Renal pelvis (tissue), 12 donors: ENCODE results near the gene ARID5A. TPM values are rescaled to one million over a fixed set of nuclear protein-coding genes. Genes with fewer than 3 reads are reported as not detected.
"Not testable (repeated sequence)": the region's sequence is repeated elsewhere in the genome, so short reads cannot be mapped to it uniquely, and the experiment has no call there.

Experiments
- DNase-seq: peaks from one replicate; pipeline ENCODE4 v3.0.0-alpha.2; 2013
- long read RNA-seq, 16 experiments: transcript quantifications; one replicate each; lab custom pipeline, GENCODE V29; 2026
- polyA plus RNA-seq, 3 donors: library from polyadenylated mRNA; unstranded; fragments of 120-200 nt; gene quantifications; one replicate each; pipeline ENCODE4 v1.2.1, GENCODE V29; 2013; ENCODE audit not compliant: insufficient read length in 3 of 3

Gene ARID5A
- 1 to 10 TPM; 4.5 to 5.4 (median 5.2) TPM for polyA plus RNA-seq
- long read RNA-seq, donor 1, partial matches to known transcripts, result 0 of 3 reads
- long read RNA-seq, donor 1, other reads (novel, unspliced or antisense), result 0 of 3 reads
- long read RNA-seq, donor 2, partial matches to known transcripts, result 0 of 3 reads
- long read RNA-seq, donor 2, other reads (novel, unspliced or antisense), result 0 of 3 reads
- long read RNA-seq, donor 3, partial matches to known transcripts, result 0 of 1 reads
- long read RNA-seq, donor 3, other reads (novel, unspliced or antisense), result 0 of 1 reads
- long read RNA-seq, donor 4, partial matches to known transcripts, result 0 of 4 reads
- long read RNA-seq, donor 4, other reads (novel, unspliced or antisense), result 0 of 4 reads
- long read RNA-seq, donor 5, partial matches to known transcripts, result 0 of 1 reads
- long read RNA-seq, donor 5, other reads (novel, unspliced or antisense), result 0 of 1 reads
- long read RNA-seq, donor 6, partial matches to known transcripts, result 0 of 1 reads
- long read RNA-seq, donor 6, other reads (novel, unspliced or antisense), result 0 of 1 reads
- long read RNA-seq, donor 7, partial matches to known transcripts, result 0 of 4 reads
- long read RNA-seq, donor 7, other reads (novel, unspliced or antisense), result 0 of 4 reads
- long read RNA-seq, donor 8, partial matches to known transcripts, result 0 of 1 reads
- long read RNA-seq, donor 8, other reads (novel, unspliced or antisense), result 0 of 1 reads
- long read RNA-seq, donor 9, partial matches to known transcripts, result 0 of 5 reads
- long read RNA-seq, donor 9, other reads (novel, unspliced or antisense), result 0 of 5 reads
- long read RNA-seq, donor 10, partial matches to known transcripts, result 0 of 1 reads
- long read RNA-seq, donor 10, other reads (novel, unspliced or antisense), result 0 of 1 reads
- long read RNA-seq, donor 11, partial matches to known transcripts, result 0 of 3 reads
- long read RNA-seq, donor 11, other reads (novel, unspliced or antisense), result 0 of 3 reads
- long read RNA-seq, donor 12, partial matches to known transcripts, result 0 of 5 reads
- long read RNA-seq, donor 12, other reads (novel, unspliced or antisense), result 0 of 5 reads
- long read RNA-seq, donor 13, partial matches to known transcripts, result 0 of 1 reads
- long read RNA-seq, donor 13, other reads (novel, unspliced or antisense), result 0 of 1 reads
- long read RNA-seq, donor 14, result 0 reads
- long read RNA-seq, donor 15, partial matches to known transcripts, result 0 of 6 reads
- long read RNA-seq, donor 15, other reads (novel, unspliced or antisense), result 0 of 6 reads
- long read RNA-seq, donor 16, partial matches to known transcripts, result 0 of 3 reads
- long read RNA-seq, donor 16, other reads (novel, unspliced or antisense), result 0 of 3 reads

DNA sequence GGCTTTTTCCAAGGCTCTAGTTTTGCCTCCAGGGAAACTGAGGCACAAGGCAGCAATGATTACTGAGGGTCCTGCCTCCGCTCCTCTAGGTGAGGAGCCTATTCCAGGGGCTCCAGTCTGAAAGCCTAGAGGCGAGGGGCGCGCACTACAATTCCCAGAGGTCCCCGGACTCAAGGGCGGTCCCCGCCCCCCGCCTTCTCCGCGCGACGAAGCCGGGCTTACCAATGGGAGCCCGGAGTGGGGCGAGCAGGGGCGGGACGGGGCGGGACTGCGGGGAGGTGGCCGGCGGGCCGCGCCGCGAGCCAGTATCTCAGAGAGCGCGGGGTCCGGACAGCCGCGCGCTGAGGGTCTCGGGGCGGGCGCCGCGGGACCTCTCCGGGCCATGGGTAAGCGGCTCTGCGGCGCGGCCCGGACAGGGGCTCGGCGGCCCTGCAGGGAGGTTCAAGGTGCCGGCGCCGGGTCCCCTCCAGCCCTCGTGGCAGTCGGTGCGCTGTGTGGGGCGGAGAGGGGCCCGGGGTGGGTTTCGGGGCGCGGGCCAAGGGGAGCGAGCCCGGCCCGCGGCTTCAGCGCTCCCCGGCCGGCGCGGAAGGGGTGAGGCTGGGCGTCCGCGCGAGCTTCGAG is at the start of gene ARID5A:
Gene ARID5A, plus strand, starts transcription at position 308 of the 621 bp plus-strand sequence. Its CDS starts 75 bp downstream, at position 383.
- peak; percentile 94 for DNase-seq

- DNase-seq, result no peak
These were observed 47.3 kb upstream of the ARID5A start for GRCh38 chr2:96489261-96489660.

DNA sequence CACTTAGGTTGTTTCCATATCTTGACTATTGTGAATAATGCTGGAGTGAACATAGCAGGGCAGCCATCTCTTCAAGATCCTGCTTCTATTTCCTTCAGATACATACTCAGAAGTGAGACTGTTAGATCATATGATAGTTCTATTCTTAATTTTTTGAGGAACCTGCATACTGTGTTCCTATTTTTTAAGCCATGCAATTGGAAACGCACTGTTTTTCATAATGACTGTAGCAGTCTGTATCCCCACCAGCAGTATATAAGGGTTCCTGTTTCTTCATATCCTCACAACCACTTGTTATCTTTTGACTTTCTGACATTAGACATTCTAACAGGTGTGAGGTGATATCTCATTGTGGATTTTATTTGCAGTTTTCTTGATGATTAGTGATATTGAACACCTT is 46.9 kb upstream of the ARID5A start:
- no peak for DNase-seq

- no peak for DNase-seq
These were observed 44.6 kb upstream of the ARID5A start for GRCh38 chr2:96491860-96492497.

- no peak for DNase-seq
These were observed 43.5 kb upstream of the ARID5A start for GRCh38 chr2:96493072-96493471.

DNA sequence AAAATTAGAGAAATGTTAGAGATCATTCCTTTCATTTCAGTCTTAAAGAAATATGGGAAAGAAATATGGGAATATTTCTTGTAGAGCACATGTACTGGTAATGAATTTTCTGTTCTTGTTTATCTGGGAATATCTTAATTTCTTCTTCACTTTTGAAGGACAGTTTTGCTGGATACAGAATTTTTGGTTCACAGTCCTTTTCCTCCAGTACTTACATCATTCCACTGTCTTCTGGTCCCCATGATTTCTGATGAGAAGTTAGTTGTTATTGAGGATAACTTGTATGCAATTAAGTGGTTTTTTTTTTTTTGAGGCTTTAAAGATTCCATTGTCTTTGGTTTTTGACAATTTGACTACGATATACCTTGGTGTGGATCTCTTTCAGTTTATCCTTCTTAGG is 42.4 kb upstream of the ARID5A start:
- no peak for DNase-seq

GRCh38 chr2:96495982-96496629 is 40.4 kb upstream of the ARID5A start:
- no peak for DNase-seq

GRCh38 chr2:96498021-96498431 is 38.5 kb upstream of the ARID5A start:
- DNase-seq, result no peak

DNA sequence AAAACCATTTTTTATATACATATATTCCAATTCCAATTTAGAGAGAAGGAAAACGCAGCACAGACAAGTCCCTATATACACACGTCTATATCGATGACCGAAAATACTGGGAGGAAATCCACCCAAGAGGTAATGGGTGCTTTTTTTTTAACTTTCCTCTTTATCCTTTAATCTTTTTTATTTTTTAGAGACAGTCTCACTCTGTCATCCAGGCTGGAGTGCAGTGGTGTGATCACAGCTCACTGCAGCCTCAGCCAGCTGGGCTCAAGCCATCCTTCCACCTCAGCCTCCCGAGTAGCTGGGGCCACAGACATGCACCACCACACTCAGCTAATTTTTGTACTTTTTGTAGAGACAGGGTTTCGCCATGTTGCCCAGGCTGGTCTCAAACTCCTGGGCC is 37.9 kb upstream of the ARID5A start:
- DNase-seq, result not testable (repeated sequence)

DNA sequence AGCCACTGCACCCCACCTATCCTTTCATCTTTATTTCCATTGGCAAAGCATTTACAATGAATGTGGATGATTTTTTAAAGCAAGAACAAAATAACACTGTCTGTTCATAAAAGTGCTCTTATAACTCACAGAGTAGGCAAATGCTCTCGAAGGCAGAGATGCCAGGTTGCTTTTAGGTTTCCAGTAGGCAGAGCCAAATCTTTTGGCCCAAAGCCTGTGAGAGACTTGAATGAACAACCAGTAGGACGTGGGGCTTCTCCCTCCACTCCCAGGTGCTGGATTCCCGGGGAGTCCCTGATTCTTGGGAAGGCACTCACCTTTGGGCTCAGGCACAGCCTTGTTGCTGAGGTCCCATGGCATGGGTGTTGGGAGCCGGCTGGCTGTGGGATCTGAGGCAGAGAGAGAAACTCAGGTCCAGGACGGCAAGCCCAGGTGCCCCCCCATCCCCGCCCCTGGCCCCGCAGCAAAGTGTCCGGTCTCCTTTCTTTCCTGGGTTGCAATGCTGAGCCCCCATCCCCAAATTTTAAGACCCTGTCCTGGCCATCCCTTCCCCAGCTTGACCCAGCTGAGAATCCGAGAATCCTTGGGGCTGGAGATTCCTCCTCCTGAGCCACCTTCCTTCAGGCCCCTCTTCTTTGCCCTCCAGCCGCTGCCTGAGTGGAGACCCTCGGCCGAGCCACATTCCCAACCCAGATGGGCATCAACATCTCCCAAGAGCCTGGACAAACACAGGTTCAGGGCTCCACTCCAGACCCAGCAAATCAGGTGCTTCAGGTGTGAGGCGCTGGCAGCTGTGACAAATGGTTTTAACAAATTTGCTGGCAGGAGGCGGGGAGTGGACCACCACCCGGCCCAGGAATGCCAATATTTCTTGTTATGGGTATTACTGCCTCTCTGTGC is 37.2 kb upstream of the ARID5A start:
- no peak for DNase-seq

- DNase-seq, result no peak
These were observed 36.0 kb upstream of the ARID5A start for GRCh38 chr2:96500385-96501066.

DNA sequence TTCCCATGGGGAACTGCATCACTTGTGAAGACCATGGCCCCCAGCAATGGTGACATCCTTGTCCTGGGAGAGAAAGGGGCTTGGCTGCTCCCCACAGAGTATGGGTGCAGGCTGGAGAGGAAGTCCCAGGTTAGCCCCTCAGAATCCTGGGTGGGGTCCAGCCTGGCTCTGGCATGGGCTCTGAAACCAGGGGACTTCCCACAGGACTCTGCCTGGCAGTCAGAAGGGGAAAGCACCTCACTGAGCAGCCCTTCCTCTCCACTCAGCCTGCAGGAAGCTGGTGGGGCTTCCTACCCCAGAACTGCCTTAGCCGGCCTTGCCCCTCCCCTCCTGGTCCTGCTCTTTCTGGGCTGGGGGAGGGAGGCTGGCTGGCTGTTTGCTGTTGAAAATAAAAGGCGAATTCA is 35.1 kb upstream of the ARID5A start:
- DNase-seq, result no peak

- DNase-seq, result no peak
These were observed 34.4 kb upstream of the ARID5A start for GRCh38 chr2:96501886-96502810.

DNA sequence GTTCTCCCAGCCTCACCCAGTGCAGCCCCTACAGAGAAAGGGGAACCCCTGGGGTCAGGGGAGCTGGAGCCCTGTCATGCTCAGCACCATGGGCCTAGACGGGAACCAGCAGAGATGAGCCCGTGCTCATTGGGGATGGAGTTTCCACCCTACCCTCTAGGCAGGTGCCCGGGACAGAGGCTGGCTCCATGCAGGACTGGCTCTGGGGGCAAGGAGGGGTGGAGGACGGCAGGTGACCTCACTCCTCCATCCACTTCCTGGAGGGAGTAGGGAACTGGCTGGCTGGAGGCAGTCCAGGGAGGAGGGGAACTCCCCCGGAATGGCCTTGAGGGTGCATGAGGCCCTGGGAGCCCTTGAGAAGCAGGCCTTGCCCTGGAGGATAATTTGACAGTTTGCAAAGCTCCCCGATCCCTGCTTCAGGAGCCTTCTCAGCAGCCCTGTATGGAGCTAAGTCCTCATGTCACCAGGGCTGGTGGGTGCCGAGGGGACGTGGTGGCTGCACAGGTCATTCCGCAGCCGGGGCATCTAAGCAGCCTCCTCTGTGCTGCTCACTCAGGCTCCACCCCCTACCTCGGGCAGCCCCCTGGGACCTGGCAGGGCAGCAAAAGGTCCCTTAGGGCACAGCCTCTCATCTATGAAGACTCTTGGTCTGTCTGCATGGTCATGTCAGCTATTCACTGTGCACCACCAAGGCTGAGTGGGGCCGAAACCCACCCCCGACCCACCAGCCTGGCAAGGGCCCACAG is 33.5 kb upstream of the ARID5A start:
- DNase-seq, result no peak

DNA sequence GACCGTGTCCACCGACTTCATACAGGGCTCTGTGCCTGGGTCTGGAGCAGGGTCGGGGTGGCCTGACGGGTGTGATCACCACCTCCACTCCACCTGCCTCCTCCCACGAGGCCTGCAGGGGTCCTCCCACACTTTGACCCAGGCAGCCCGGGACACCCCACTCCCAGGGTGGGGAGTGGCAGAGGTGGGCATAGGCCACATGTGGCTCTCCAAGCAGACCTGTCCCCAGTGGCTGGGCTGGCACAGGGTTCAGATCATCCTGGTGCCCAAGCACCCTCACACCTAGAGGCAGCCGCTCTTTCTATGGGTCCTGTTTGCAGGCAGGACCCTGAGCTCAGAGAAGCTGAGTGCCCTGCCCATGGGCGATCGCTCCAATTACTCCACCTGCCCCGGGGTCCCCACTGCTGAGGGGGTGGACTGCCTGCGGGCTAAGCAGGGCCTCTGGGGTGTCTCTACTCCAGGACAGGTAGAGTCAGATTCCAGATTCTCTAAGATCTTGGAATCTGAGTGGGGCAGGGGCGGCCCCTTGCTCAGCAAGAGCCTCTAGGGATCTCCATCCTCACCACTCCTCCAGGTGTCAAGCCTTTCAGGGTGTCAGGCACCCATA is 32.8 kb upstream of the ARID5A start:
- DNase-seq, result no peak

GRCh38 chr2:96505231-96505889 is 31.2 kb upstream of the ARID5A start, which contains the start of gene NEURL3:
Gene NEURL3 (minus strand): TSS chr2:96505357. CDS start chr2:96505286, 71 bp downstream.
- DNase-seq, result peak; percentile 85
